Adrenal gland (tissue), 12 donors: ENCODE results near the gene BMPR1B. TPM values are rescaled to one million over a fixed set of nuclear protein-coding genes. Genes with fewer than 3 reads are reported as not detected.

Experiments used
- DNase-seq, 7 donors: peaks; one replicate each; pipeline ENCODE4 v3.0.0-alpha.2; 2019 to 2020
- H3K27ac ChIP-seq, 5 donors: fragments of 200-600 bp; sonication (generic) in 4 of 5; 1 replicate in 3 of 5; 2 replicates in 2 of 5; pipeline versions ENCODE4 v1.5.1 to v1.8.0; 2016 to 2020; ENCODE audit warnings: mild to moderate bottlenecking in 1 of 5
- H3K27me3 ChIP-seq: fragments of 200-600 bp; 2 replicates; pipeline ENCODE4 v1.8.0; 2021
- H3K36me3 ChIP-seq, 2 donors: fragments of 200-600 bp; replicated peaks in 1 of 2; 1 replicate in 1 of 2; 2 replicates in 1 of 2; pipeline versions ENCODE4 v1.5.1 to v1.8.0; 2018 to 2022
- H3K4me1 ChIP-seq, 2 donors: fragments of 200-600 bp; replicated peaks in 1 of 2; 1 replicate in 1 of 2; 2 replicates in 1 of 2; pipeline versions ENCODE4 v1.5.1 to v1.8.0; 2018 to 2021
- H3K4me3 ChIP-seq, 4 donors: fragments of 200-600 bp; sonication (generic) in 3 of 4; one replicate each; pipeline ENCODE4 v1.5.1; 2016 to 2018
- H3K9me3 ChIP-seq, 3 donors: fragments of 200-600 bp; sonication (generic) in 1 of 3; replicated peaks in 1 of 3; 1 replicate in 2 of 3; 2 replicates in 1 of 3; pipeline versions ENCODE4 v1.5.1 to v1.8.0; 2016 to 2021
- POLR2A ChIP-seq, 2 donors: fragments of 450-650 bp; IDR thresholded peaks; one replicate each; pipeline ENCODE4 v1.6.1; 2017; ENCODE audit warnings: antibody characterized with exemption in 2 of 2, mild to moderate bottlenecking in 2 of 2, moderate library complexity in 1 of 2
- WGBS, 4 donors: extraction: QIAGEN DNeasy Blood & Tissue Kit in 2 of 4; methylation state at CpG; one replicate each; pipeline versions ENCODE4 v1.1.5 to v1.1.7; 2013 to 2017; 5-methylcytosine and 5-hydroxymethylcytosine counted together
- intact Hi-C, 2 donors: fragments of 100-400 bp; cut with DNase I; formaldehyde crosslinking; loops; one replicate each; pipeline versions ENCODE4 v1.14.1 to v1.15.0; 2022 to 2023
- polyA plus RNA-seq, 3 donors: library from polyadenylated mRNA; stranded (reverse); fragments of 200-250 nt in 2 of 3; fragments of 350-450 nt in 1 of 3; fragmentation: Illumina TruSeq in 1 of 3; extraction: RNeasy Lipid Tissue Mini Kit (QIAGEN cat#74804) in 1 of 3; gene quantifications; one replicate each; pipeline ENCODE4 v1.2.3, GENCODE V29; 2013 to 2014
- total RNA-seq, 9 donors: library from RNA; depleted of rRNA in 4 of 9; stranded (reverse); fragments of >200 nt in 4 of 9; fragments of 120-200 nt in 1 of 9; fragmentation: NEBNext Ultra II Directional in 1 of 9; extraction: Animal tissue kit (Norgen Biotek cat#: 25700) in 1 of 9; gene quantifications; one replicate each; pipeline versions ENCODE4 v1.1.0 to v1.2.4, GENCODE V29; 2013 to 2023
- TF ChIP-seq, protein P1 (sequence below), 6 experiments: fragments of 450-650 bp in 4 of 6; fragments of 200-600 bp in 2 of 6; sonication (generic) in 1 of 6; IDR thresholded peaks; 1 replicate in 5 of 6; 2 replicates in 1 of 6; pipeline versions ENCODE4 v1.5.1 to v1.8.0; 2016 to 2021; ENCODE audit warnings: antibody characterized with exemption in 6 of 6, mild to moderate bottlenecking in 2 of 6, moderate library complexity in 1 of 6
- donor health status: healthy with polysubstance abuse.
- donor health status: Bipolar disorder and iron deficiency.
- donor health status: DM: yes; HTN: yes; CAD: no.
- donor health status: DM: no; HTN: no; CAD: no.
- donor health status: DM: no; HTN: no; CAD: no.
- donor health status: DM: yes; HTN: yes; CAD: no.

The BMPR1B gene
- total and polyA plus RNA-seq, 12 donors: 0.94 to 22.2 (median 6.2) TPM

DNA sequence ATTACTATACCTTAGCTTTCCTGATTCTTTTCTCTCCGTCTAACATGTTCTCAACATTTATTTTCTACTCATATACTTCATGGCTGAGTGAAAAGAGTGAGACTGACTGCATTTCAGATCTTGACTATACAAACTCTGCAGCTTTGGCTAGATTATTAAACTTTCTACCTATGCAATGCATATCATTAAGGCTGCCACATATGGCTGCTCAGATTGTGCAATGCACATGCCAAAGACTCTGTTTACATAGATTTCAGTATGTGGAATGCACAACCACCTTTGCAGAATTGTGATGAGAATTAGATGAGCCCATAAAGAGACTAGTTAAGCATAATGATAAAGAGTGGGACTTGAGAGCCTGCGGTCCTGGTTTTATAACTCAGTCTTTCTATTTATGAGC lies 196.5 kb downstream of the BMPR1B start:
- no peak for TF ChIP-seq POLR2A (IDR thresholded peaks at IDR 0.05)
- TF ChIP-seq, protein P1, sequence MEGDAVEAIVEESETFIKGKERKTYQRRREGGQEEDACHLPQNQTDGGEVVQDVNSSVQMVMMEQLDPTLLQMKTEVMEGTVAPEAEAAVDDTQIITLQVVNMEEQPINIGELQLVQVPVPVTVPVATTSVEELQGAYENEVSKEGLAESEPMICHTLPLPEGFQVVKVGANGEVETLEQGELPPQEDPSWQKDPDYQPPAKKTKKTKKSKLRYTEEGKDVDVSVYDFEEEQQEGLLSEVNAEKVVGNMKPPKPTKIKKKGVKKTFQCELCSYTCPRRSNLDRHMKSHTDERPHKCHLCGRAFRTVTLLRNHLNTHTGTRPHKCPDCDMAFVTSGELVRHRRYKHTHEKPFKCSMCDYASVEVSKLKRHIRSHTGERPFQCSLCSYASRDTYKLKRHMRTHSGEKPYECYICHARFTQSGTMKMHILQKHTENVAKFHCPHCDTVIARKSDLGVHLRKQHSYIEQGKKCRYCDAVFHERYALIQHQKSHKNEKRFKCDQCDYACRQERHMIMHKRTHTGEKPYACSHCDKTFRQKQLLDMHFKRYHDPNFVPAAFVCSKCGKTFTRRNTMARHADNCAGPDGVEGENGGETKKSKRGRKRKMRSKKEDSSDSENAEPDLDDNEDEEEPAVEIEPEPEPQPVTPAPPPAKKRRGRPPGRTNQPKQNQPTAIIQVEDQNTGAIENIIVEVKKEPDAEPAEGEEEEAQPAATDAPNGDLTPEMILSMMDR (IDR thresholded peaks at IDR 0.05): no peak
- Histone ChIP-seq H3K4me1 (no peaks in the 10 kb centered on the region), H3K27ac (no peak overlapping the region), H3K9me3 (no peaks in the 10 kb centered on the region), H3K27me3 (no peaks in the 10 kb centered on the region), H3K4me3 (no peak overlapping the region), H3K36me3 (no peaks in the 10 kb centered on the region)
- DNase-seq: no peak
- intact Hi-C loops: no loop called here
- WGBS, 4 donors: 76 to 95% (median 87%) methylated on average over 2 of the region's 2 CpGs

DNA sequence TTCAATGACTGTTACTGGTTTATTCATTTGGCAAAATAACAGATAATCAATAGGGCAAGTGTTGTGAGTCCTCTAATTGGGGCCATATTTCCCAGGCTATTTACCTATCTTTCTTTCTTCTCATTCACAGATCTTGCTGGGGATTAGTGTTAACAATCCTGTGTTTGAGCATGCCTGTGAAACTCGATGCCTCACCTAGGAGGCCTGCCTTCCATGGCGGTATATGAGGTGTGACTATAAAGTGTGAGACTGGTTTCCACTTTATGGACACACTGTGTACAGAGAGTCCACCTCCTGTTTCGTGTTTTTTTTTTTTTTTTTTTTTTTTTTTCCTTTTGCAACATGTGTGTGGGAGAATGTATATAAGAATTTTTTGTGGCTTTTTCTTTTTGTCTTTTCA lies 199.3 kb downstream of the BMPR1B start:
- H3K27me3 ChIP-seq: no peaks in the 10 kb centered on the region
- intact Hi-C loops: no loop called here
- no peak for DNase-seq
- 73 to 78% (median 77%) methylated on average over 3 of the region's 3 CpGs for WGBS, 4 donors
- H3K27ac ChIP-seq: no peak overlapping the region
- H3K4me3 ChIP-seq: no peak overlapping the region
- no peak for TF ChIP-seq POLR2A (IDR thresholded peaks at IDR 0.05)
- TF ChIP-seq, protein P1 (IDR thresholded peaks at IDR 0.05): no peak
- H3K36me3 ChIP-seq: no peaks in the 10 kb centered on the region
- H3K9me3 ChIP-seq: peaks cover 0 to 4% (median 0%) of the 10 kb centered on the region in 3 donors
- H3K4me1 ChIP-seq: no peaks in the 10 kb centered on the region

DNA sequence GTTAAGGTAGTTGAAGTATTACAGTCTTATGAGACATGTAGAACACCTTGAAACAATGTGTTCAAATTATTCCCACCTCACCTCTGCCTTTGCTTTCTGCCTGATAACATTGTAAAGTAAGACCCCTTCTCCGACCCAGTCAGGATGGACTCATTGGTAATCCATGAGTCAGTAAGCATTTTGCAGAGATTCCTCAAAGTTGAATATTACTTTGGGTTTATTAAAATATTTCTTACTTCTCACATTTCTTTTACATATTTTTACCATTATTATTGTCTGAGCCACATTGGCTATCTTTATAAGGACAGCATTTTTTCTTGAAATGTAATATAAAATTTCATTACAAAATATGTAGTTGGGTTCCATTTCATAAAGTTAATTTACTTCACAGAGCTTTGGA lies 201.6 kb downstream of the BMPR1B start:
- 93 to 100% (median 95%) methylated on average over 1 of the region's 1 CpG for WGBS, 4 donors
- no peak overlapping the region for H3K4me3 ChIP-seq
- H3K9me3 ChIP-seq: peaks cover 0 to 4% (median 0%) of the 10 kb centered on the region in 3 donors
- no peak for DNase-seq
- intact Hi-C loops: no loop called here
- H3K36me3 ChIP-seq: no peaks in the 10 kb centered on the region
- H3K27ac ChIP-seq: no peak overlapping the region
- H3K4me1 ChIP-seq: no peaks in the 10 kb centered on the region
- H3K27me3 ChIP-seq: no peaks in the 10 kb centered on the region
- TF ChIP-seq, protein P1 (IDR thresholded peaks at IDR 0.05): no peak
- TF ChIP-seq POLR2A (IDR thresholded peaks at IDR 0.05): no peak

DNA sequence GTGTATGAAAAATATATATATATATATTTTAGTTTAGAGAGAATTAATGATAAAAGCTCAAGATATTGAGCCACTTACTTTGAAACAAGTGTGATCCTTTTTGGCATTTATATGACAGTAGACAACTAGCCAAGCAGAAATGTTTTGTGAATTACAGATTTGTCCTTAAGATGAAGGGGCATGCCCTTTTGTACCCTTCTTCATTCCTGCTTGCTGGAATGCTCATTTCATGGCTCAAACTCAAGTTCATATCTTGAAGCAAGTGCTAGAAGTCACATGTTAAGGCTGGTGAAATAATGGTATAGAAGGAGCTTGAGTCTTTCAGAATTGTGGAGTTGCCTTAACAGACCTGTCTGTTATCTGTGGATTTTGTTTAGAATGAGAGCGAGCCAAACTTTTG lies 203.0 kb downstream of the BMPR1B start:
- 93 to 100% (median 98%) methylated on average over 1 of the region's 1 CpG for WGBS, 4 donors
- DNase-seq: no peak
- H3K27me3 ChIP-seq: no peaks in the 10 kb centered on the region
- H3K4me1 ChIP-seq: no peaks in the 10 kb centered on the region
- H3K4me3 ChIP-seq: no peak overlapping the region
- intact Hi-C loops: no loop called here
- no peak overlapping the region for H3K27ac ChIP-seq
- no peak for TF ChIP-seq POLR2A (IDR thresholded peaks at IDR 0.05)
- TF ChIP-seq, protein P1 (IDR thresholded peaks at IDR 0.05): no peak
- H3K9me3 ChIP-seq: peaks cover 0 to 4% (median 0%) of the 10 kb centered on the region in 3 donors
- H3K36me3 ChIP-seq: no peaks in the 10 kb centered on the region
